GM23248 (cell line): ENCODE data around the gene NIBAN1. TPM values are rescaled to one million over a fixed set of nuclear protein-coding genes. Genes with fewer than 3 reads are reported as not detected.

ENCODE experiments used
- DNase-seq: peaks from one replicate; pipeline ENCODE4 v3.0.0-alpha.2; 2015
- H2AFZ ChIP-seq: fragments of 200-600 bp; sonication (generic); 2 replicates; pipeline ENCODE4 v1.6.1; 2016; ENCODE audit warnings: antibody characterized with exemption
- H3F3A ChIP-seq: fragments of 200-600 bp; sonication (generic); 2 replicates; pipeline ENCODE4 v1.6.1; 2016; ENCODE audit warnings: mild to moderate bottlenecking, antibody characterized with exemption, mixed run types; ENCODE audit not compliant: insufficient read depth
- H3K27ac ChIP-seq: fragments of 200-600 bp; sonication (generic); 2 replicates; pipeline ENCODE4 v1.5.1; 2016; ENCODE audit warnings: mild to moderate bottlenecking
- H3K27me3 ChIP-seq: fragments of 200-600 bp; sonication (generic); replicated peaks from 2 replicates; pipeline ENCODE4 v1.6.1; 2016; ENCODE audit warnings: mild to moderate bottlenecking; ENCODE audit not compliant: insufficient read depth
- H3K36me3 ChIP-seq: fragments of 200-600 bp; sonication (generic); 2 replicates; pipeline ENCODE4 v1.6.1; 2016; ENCODE audit warnings: low read depth, mild to moderate bottlenecking
- H3K4me1 ChIP-seq: fragments of 200-600 bp; sonication (generic); 2 replicates; pipeline ENCODE4 v1.6.1; 2016; ENCODE audit warnings: mild to moderate bottlenecking; ENCODE audit not compliant: insufficient read depth
- H3K4me2 ChIP-seq: fragments of 200-600 bp; sonication (generic); one replicate; pipeline ENCODE4 v1.6.1; 2016; ENCODE audit warnings: mild to moderate bottlenecking; ENCODE audit not compliant: unreplicated experiment
- H3K4me3 ChIP-seq: fragments of 200-600 bp; sonication (generic); 2 replicates; pipeline ENCODE4 v1.5.1; 2016; ENCODE audit warnings: mild to moderate bottlenecking
- H3K79me2 ChIP-seq: fragments of 200-600 bp; sonication (generic); 2 replicates; pipeline ENCODE4 v1.6.1; 2016; ENCODE audit warnings: mild to moderate bottlenecking; ENCODE audit not compliant: insufficient read depth
- H3K9ac ChIP-seq: fragments of 200-600 bp; sonication (generic); 2 replicates; pipeline ENCODE4 v1.6.1; 2016; ENCODE audit warnings: mild to moderate bottlenecking
- H3K9me2 ChIP-seq: fragments of 200-600 bp; sonication (generic); 2 replicates; pipeline ENCODE4 v1.6.1; 2016; ENCODE audit warnings: mixed run types, mild to moderate bottlenecking, moderate library complexity; ENCODE audit not compliant: insufficient read depth
- H3K9me3 ChIP-seq: fragments of 200-600 bp; sonication (generic); one replicate; pipeline ENCODE4 v1.6.1; 2017; ENCODE audit warnings: low read depth
- H4K20me1 ChIP-seq: fragments of 200-600 bp; sonication (generic); 2 replicates; pipeline ENCODE4 v1.6.0; 2016; ENCODE audit not compliant: insufficient read depth
- EZH2 ChIP-seq: fragments of 200-600 bp; sonication (generic); IDR thresholded peaks from 2 replicates; pipeline ENCODE4 v1.6.1; 2018; ENCODE audit warnings: antibody characterized with exemption, mild to moderate bottlenecking; ENCODE audit not compliant: insufficient read depth, poor library complexity, severe bottlenecking
- EZH2phosphoT487 ChIP-seq: fragments of 200-600 bp; sonication (generic); IDR thresholded peaks from 2 replicates; pipeline ENCODE4 v1.6.1; 2018; ENCODE audit warnings: antibody characterized with exemption, moderate library complexity, mild to moderate bottlenecking, low read depth; ENCODE audit not compliant: insufficient read depth
- WGBS, 2 experiments: methylation state at CpG; one replicate each; pipeline ENCODE4 v1.1.6; 2015 to 2017; ENCODE audit warnings: low lambda C conversion rate in 2 of 2, low coverage in 1 of 2; ENCODE audit errors: missing lambda C conversion rate in 2 of 2; 5-methylcytosine and 5-hydroxymethylcytosine counted together
- in situ Hi-C: fragments of 300-500 bp; cut with MboI; formaldehyde crosslinking; loops from 2 replicates; pipeline ENCODE4 v1.15.0; 2020
- polyA plus RNA-seq: library from polyadenylated mRNA; unstranded; fragments of >200 nt; fragmentation: Nextera tagmentation; extraction: Ambion mirVana; gene quantifications from 2 replicates; pipeline ENCODE4 v1.2.1, GENCODE V29; 2016
- total RNA-seq: library from RNA; depleted of rRNA; stranded (reverse); fragments of >200 nt; shearing (Covaris generic); gene quantifications from 2 replicates; pipeline ENCODE4 v1.2.3, GENCODE V29; 2014

NIBAN1 gene
- total and polyA plus RNA-seq, 2 experiments from 2014 or later, result 19.5 to 34.8 TPM

DNA sequence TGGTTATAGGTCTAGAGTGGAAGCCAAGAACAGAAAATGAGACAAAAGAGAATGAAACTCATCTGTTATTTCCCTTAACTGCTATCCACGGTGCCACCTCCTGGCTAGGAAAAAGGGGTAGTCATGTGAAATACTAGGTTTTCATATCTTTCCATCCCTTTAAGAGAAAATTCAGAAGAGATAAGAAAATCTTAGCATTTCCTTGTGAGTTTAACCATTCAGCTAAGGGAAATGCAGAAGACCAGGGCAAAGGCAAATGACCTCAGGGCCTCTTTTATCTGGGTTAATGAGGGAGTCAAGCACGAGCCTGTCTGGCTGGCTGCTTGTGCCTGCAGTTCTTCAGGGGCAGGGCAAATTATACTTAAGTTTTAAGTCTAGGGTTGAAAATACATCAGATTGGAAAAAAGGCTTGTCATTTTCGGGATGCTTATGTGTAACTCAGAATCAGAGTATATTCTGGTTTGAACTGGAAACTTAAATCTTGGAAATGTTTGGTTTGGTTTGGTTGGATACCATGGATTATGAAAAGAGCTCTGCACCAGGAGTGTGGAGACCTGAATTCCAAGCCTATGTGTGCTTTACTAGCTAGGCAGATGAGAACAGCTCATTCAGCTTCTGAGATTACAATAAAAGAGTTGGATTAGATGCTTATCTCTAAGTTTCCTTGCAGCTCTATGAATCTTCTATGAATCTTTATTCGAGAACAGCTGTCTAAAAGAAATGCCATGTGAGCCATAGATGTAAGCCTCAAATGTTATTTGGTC, 19.9 kb downstream of the NIBAN1 start:
- H2AFZ ChIP-seq, result no peak overlapping the region
- H3K9ac ChIP-seq, result peak overlapping the region; percentile 16; the same call in 1 of the 2 replicates
- in situ Hi-C loops, result no loop called here
- DNase-seq, result peak; percentile 33
- no peak for TF ChIP-seq EZH2
- no peak for TF ChIP-seq EZH2phosphoT487
- H3K4me1 ChIP-seq, result peaks cover 21% of the 10 kb centered on the region
- 77 to 81% methylated on average over 4 of the region's 4 CpGs for WGBS, 2 experiments
- H3K9me3 ChIP-seq, result no peaks in the 10 kb centered on the region
- peak overlapping the region; percentile 65 for H3K27ac ChIP-seq
- no peaks in the 10 kb centered on the region for H4K20me1 ChIP-seq
- 0 out of 2 replicates have a peak, but pooled peaks cover 4% of the 10 kb centered on the region for H3K9me2 ChIP-seq
- no peaks in the 10 kb centered on the region for H3K27me3 ChIP-seq
- peaks cover 12% of the 10 kb centered on the region for H3K79me2 ChIP-seq
- H3F3A ChIP-seq, result peaks cover 18% of the 10 kb centered on the region
- H3K4me2 ChIP-seq, result peak overlapping the region; percentile 48
- peak overlapping the region; percentile 21 for H3K4me3 ChIP-seq
- no peaks in the 10 kb centered on the region for H3K36me3 ChIP-seq

DNA sequence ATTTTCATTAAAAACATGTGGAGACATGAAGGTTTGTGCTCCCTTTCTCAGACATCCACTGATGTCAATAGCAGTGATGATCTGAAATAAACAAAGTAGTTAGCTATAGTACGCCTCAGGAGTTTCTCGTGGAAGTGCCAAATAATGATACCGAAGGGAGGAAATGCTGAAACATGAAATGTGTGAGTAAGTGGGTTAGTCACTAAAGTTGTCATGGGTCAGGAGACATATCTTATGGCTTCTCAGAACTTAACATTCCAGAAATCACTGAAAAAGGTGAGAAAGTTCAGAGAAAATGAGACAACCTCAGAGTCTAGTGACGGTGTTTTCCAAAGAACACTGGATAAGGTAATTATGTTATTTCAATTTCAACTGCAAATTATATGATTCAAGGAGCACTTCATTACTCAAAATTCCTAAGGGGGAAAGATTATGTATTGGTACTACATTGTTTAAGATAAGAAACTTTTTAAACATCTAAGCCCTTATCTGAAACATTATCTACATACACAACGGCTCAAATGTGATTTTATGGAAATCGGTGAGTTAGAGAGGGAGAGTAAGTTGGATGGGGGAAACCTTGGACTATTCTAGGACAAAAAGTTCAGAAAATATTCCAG, 20.6 kb downstream of the NIBAN1 start:
- peak overlapping the region; percentile 21 for H3K4me3 ChIP-seq
- peak; percentile 76 for DNase-seq
- TF ChIP-seq EZH2, result no peak
- no peak for TF ChIP-seq EZH2phosphoT487
- H3K4me2 ChIP-seq, result peak overlapping the region; percentile 48
- in situ Hi-C loops, result no loop called here
- peak overlapping the region; percentile 65 for H3K27ac ChIP-seq
- peaks cover 18% of the 10 kb centered on the region for H3F3A ChIP-seq
- H3K36me3 ChIP-seq, result no peaks in the 10 kb centered on the region
- no peaks in the 10 kb centered on the region for H3K9me3 ChIP-seq
- H3K9me2 ChIP-seq, result 0 out of 2 replicates have a peak, but pooled peaks cover 4% of the 10 kb centered on the region
- no peaks in the 10 kb centered on the region for H3K27me3 ChIP-seq
- no peak overlapping the region for H2AFZ ChIP-seq
- WGBS, 2 experiments, result 25 to 31% methylated on average over 6 of the region's 6 CpGs
- H3K9ac ChIP-seq, result peak overlapping the region; percentile 16; the same call in 1 of the 2 replicates
- H3K4me1 ChIP-seq, result peaks cover 19% of the 10 kb centered on the region
- H3K79me2 ChIP-seq, result peaks cover 12% of the 10 kb centered on the region
- H4K20me1 ChIP-seq, result no peaks in the 10 kb centered on the region

DNA sequence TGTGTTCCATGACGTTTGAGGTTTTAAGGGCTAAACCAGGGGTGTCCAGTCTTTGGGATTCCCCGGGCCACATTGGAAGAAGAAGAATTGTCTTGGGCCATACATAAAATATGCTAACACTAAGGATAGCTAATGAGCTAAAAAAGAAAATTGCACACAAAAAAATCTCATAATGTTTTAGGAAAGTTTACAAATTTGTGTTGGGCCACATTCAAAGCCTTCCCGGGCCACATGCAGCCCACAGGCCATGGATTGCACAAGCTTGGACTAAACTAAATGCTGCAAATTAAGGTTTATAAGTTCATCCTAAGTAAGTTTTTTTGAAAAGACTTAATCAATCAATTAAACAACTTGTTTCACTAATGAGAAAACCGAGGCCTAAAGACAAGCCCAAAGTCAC, 21.9 kb downstream of the NIBAN1 start:
- no peak for TF ChIP-seq EZH2phosphoT487
- no peak for TF ChIP-seq EZH2
- H3F3A ChIP-seq, result peaks cover 18% of the 10 kb centered on the region
- H3K27ac ChIP-seq, result no peak overlapping the region
- H4K20me1 ChIP-seq, result no peaks in the 10 kb centered on the region
- H3K27me3 ChIP-seq, result no peaks in the 10 kb centered on the region
- no peak for DNase-seq
- H3K9me2 ChIP-seq, result 0 out of 2 replicates have a peak, but pooled peaks cover 4% of the 10 kb centered on the region
- H3K4me3 ChIP-seq, result no peak overlapping the region
- no peaks in the 10 kb centered on the region for H3K9me3 ChIP-seq
- in situ Hi-C loops, result no loop called here
- H3K79me2 ChIP-seq, result peaks cover 12% of the 10 kb centered on the region
- H2AFZ ChIP-seq, result no peak overlapping the region
- no peak overlapping the region for H3K4me2 ChIP-seq
- 66 to 72% methylated on average over 4 of the region's 4 CpGs for WGBS, 2 experiments
- no peak overlapping the region for H3K9ac ChIP-seq
- H3K36me3 ChIP-seq, result no peaks in the 10 kb centered on the region
- peaks cover 19% of the 10 kb centered on the region for H3K4me1 ChIP-seq

DNA sequence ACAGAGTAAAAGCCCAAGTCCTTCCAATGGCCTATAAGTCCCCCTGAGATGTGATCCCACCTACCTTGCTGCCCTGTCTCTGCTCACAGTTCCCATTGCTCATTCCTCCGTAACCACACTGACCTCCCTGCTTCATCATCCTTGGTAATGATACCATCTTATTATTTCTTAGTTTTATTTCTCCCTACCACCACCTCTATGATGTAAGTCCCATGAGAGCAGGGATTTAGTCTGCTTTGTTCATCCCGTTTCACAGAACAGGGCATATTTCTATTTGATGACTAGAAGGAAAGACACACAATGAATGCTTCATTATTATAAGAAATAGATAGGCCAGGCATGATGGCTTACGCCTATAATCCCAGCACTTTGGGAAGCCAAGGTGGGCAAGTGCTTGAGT, 22.5 kb downstream of the NIBAN1 start:
- Histone ChIP-seq H2AFZ (no peak overlapping the region), H3K27me3 (no peaks in the 10 kb centered on the region), H3K9me2 (0 out of 2 replicates have a peak, but pooled peaks cover 4% of the 10 kb centered on the region), H4K20me1 (no peaks in the 10 kb centered on the region), H3K27ac (no peak overlapping the region), H3K9me3 (no peaks in the 10 kb centered on the region), H3K36me3 (no peaks in the 10 kb centered on the region), H3F3A (peaks cover 18% of the 10 kb centered on the region), H3K9ac (no peak overlapping the region), H3K79me2 (peaks cover 5% of the 10 kb centered on the region; the same call in 1 of the 2 replicates), H3K4me1 (peaks cover 19% of the 10 kb centered on the region), H3K4me2 (no peak overlapping the region), H3K4me3 (no peak overlapping the region)
- DNase-seq, result no peak
- in situ Hi-C loops, result no loop called here
- TF ChIP-seq EZH2phosphoT487, result no peak
- no peak for TF ChIP-seq EZH2
- WGBS, 2 experiments, result 89 to 92% methylated on average over 3 of the region's 3 CpGs
